Measurements from ENCODE around the gene SORCS2.

DNA sequence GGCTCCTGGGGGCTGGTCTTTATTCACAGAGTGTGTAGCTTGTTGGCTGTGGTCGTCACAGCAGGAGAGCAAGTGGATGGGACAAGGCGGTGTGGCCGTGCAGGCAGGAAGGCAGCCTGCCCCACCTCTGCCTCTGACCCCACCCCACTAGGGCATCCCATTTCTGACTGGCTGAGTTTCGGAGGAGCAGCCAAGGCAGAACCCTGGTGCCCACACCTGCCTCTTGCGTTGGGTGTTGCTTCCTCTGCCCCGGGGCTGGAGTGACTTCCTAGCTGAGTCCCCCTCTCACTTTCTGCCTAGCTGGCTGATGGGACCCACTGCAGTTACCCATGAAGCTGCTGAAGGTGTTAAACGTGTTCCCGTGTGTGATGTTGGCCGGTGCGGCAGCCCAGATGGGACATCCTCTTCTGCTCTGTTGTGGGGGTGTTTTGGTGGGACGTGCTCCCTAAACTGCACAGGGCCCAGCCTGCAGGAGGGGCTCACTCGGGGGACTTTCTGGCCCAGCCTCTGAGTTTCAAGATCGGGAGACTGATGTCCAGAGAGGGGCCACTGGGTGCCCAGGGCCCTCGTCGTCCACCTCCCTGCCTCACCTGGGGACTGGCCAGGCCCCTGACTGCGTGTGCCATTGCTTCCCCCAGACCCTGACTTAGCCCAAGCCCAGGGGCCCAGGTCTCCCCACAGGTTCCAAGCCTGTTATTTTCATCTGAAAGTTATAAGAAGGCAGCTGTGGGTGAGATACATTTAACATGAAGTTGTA lies 140.9 kb downstream of the SORCS2 start:
- no peak for TF ChIP-seq CTCF (conservative IDR thresholded peaks at IDR 0.05; ENCODE audit: low read depth, low read length)
- TF ChIP-seq EZH2phosphoT487 (IDR thresholded peaks at IDR 0.05; ENCODE audit: borderline replicate concordance, low read length): no peak

Data from PC-3 (cell line).